ENCODE measurements around the gene IMMP1L. TPM values are rescaled to one million over a fixed set of nuclear protein-coding genes. Genes with fewer than 3 reads are reported as not detected.
"Not testable (repeated sequence)": the region's sequence is repeated elsewhere in the genome, so short reads cannot be mapped to it uniquely, and the experiment has no call there.

Gene IMMP1L
- total RNA-seq, 2 donors from 2014 or later, result 24.9 TPM

- Mint-ChIP-seq H3K36me3 (peaks cover 22% of the 10 kb centered on the region), H3K4me1 (ENCODE audit: low read depth in 2 of 2) (peaks cover 20% of the 10 kb centered on the region in 2 donors)
- not testable (repeated sequence) for H3K4me3 Mint-ChIP-seq; ATAC-seq; H3K27ac Mint-ChIP-seq; H3K27me3 Mint-ChIP-seq; H3K9me3 Mint-ChIP-seq; DNase-seq (ENCODE audit: low spot score)
Measured at GRCh38 chr11:31493762-31494161, 15.7 kb downstream of the IMMP1L start.

GRCh38 chr11:31493235-31493634, 16.2 kb downstream of the IMMP1L start:
- ATAC-seq (no peak), DNase-seq (ENCODE audit: low spot score) (no peak)
- Mint-ChIP-seq H3K4me3 (no peak overlapping the region), H3K27ac (no peak overlapping the region), H3K36me3 (peaks cover 22% of the 10 kb centered on the region), H3K27me3 (no peaks in the 10 kb centered on the region), H3K4me1 (ENCODE audit: low read depth in 2 of 2) (peaks cover 20% of the 10 kb centered on the region in 2 donors), H3K9me3 (peaks cover 8% of the 10 kb centered on the region)

- peaks cover 8% of the 10 kb centered on the region for H3K9me3 Mint-ChIP-seq
- DNase-seq (ENCODE audit: low spot score) (no peak), ATAC-seq (no peak)
- no peak overlapping the region for H3K27ac Mint-ChIP-seq
- peaks cover 20% of the 10 kb centered on the region in 2 donors for H3K4me1 Mint-ChIP-seq (ENCODE audit: low read depth in 2 of 2)
- peaks cover 22% of the 10 kb centered on the region for H3K36me3 Mint-ChIP-seq
- no peak overlapping the region for H3K4me3 Mint-ChIP-seq
- H3K27me3 Mint-ChIP-seq, result no peaks in the 10 kb centered on the region
Measured at GRCh38 chr11:31492320-31492913, 17.0 kb downstream of the IMMP1L start.

- H3K27ac Mint-ChIP-seq, result no peak overlapping the region
- H3K9me3 Mint-ChIP-seq, result no peaks in the 10 kb centered on the region
- no peak for ATAC-seq
- peaks cover 7% of the 10 kb centered on the region for H3K36me3 Mint-ChIP-seq
- H3K4me1 Mint-ChIP-seq (ENCODE audit: low read depth in 2 of 2), result peaks cover 12 to 14% of the 10 kb centered on the region in 2 donors
- H3K4me3 Mint-ChIP-seq, result no peak overlapping the region
- DNase-seq (ENCODE audit: low spot score), result no peak
- no peaks in the 10 kb centered on the region for H3K27me3 Mint-ChIP-seq
Measured at GRCh38 chr11:31487848-31488247, 21.6 kb downstream of the IMMP1L start.

GRCh38 chr11:31484497-31484896, 24.9 kb downstream of the IMMP1L start:
- H3K4me1 Mint-ChIP-seq (ENCODE audit: low read depth in 2 of 2), result peaks cover 0 to 2% of the 10 kb centered on the region in 2 donors
- no peaks in the 10 kb centered on the region for H3K36me3 Mint-ChIP-seq
- ATAC-seq, result no peak
- DNase-seq (ENCODE audit: low spot score), result no peak
- no peaks in the 10 kb centered on the region for H3K27me3 Mint-ChIP-seq
- H3K4me3 Mint-ChIP-seq, result no peak overlapping the region
- no peak overlapping the region for H3K27ac Mint-ChIP-seq
- H3K9me3 Mint-ChIP-seq, result no peaks in the 10 kb centered on the region

GRCh38 chr11:31480930-31481329, 28.5 kb downstream of the IMMP1L start:
- peaks cover 4 to 8% of the 10 kb centered on the region in 2 donors for H3K4me1 Mint-ChIP-seq (ENCODE audit: low read depth in 2 of 2)
- H3K4me3 Mint-ChIP-seq, result no peak overlapping the region
- H3K9me3 Mint-ChIP-seq, result no peaks in the 10 kb centered on the region
- H3K36me3 Mint-ChIP-seq, result no peaks in the 10 kb centered on the region
- ATAC-seq (no peak), DNase-seq (ENCODE audit: low spot score) (no peak)
- H3K27ac Mint-ChIP-seq, result no peak overlapping the region
- H3K27me3 Mint-ChIP-seq, result no peaks in the 10 kb centered on the region

GRCh38 chr11:31479066-31479465, 30.4 kb downstream of the IMMP1L start:
- H3K36me3 Mint-ChIP-seq, result no peaks in the 10 kb centered on the region
- H3K9me3 Mint-ChIP-seq, result no peaks in the 10 kb centered on the region
- H3K4me1 Mint-ChIP-seq (ENCODE audit: low read depth in 2 of 2), result peaks cover 4 to 8% of the 10 kb centered on the region in 2 donors
- H3K27ac Mint-ChIP-seq, result no peak overlapping the region
- no peaks in the 10 kb centered on the region for H3K27me3 Mint-ChIP-seq
- ATAC-seq (no peak), DNase-seq (ENCODE audit: low spot score) (no peak)
- H3K4me3 Mint-ChIP-seq, result no peak overlapping the region

GRCh38 chr11:31478223-31478590, 31.2 kb downstream of the IMMP1L start:
- Mint-ChIP-seq H3K27ac (no peak overlapping the region), H3K9me3 (no peaks in the 10 kb centered on the region), H3K4me1 (ENCODE audit: low read depth in 2 of 2) (peaks cover 4 to 8% of the 10 kb centered on the region in 2 donors), H3K36me3 (no peaks in the 10 kb centered on the region), H3K27me3 (no peaks in the 10 kb centered on the region), H3K4me3 (no peak overlapping the region)
- ATAC-seq (no peak), DNase-seq (ENCODE audit: low spot score) (no peak)

- no peak overlapping the region for H3K27ac Mint-ChIP-seq
- H3K4me3 Mint-ChIP-seq, result no peak overlapping the region
- H3K36me3 Mint-ChIP-seq, result no peaks in the 10 kb centered on the region
- no peaks in the 10 kb centered on the region for H3K9me3 Mint-ChIP-seq
- no peaks in the 10 kb centered on the region for H3K27me3 Mint-ChIP-seq
- H3K4me1 Mint-ChIP-seq (ENCODE audit: low read depth in 2 of 2), result peaks cover 4 to 8% of the 10 kb centered on the region in 2 donors
- ATAC-seq (no peak), DNase-seq (ENCODE audit: low spot score) (no peak)
Measured at GRCh38 chr11:31477528-31478222, 31.7 kb downstream of the IMMP1L start.

- Mint-ChIP-seq H3K9me3 (no peaks in the 10 kb centered on the region), H3K4me3 (no peak overlapping the region), H3K27ac (no peak overlapping the region), H3K27me3 (no peaks in the 10 kb centered on the region), H3K4me1 (ENCODE audit: low read depth in 2 of 2) (peaks cover 4 to 8% of the 10 kb centered on the region in 2 donors), H3K36me3 (no peaks in the 10 kb centered on the region)
- no peak for DNase-seq (ENCODE audit: low spot score)
- ATAC-seq, result no peak
Measured at GRCh38 chr11:31474083-31474482, 35.3 kb downstream of the IMMP1L start.

GRCh38 chr11:31464436-31464835, 45.0 kb downstream of the IMMP1L start:
- H3K27ac Mint-ChIP-seq, result no peak overlapping the region
- H3K9me3 Mint-ChIP-seq, result peaks cover 5% of the 10 kb centered on the region
- ATAC-seq (no peak), DNase-seq (ENCODE audit: low spot score) (no peak)
- H3K27me3 Mint-ChIP-seq, result no peaks in the 10 kb centered on the region
- no peaks in the 10 kb centered on the region for H3K4me1 Mint-ChIP-seq (ENCODE audit: low read depth in 2 of 2)
- no peak overlapping the region for H3K4me3 Mint-ChIP-seq
- peaks cover 31% of the 10 kb centered on the region for H3K36me3 Mint-ChIP-seq

GRCh38 chr11:31455177-31455576, 54.2 kb downstream of the IMMP1L start:
- ATAC-seq (no peak), DNase-seq (ENCODE audit: low spot score) (no peak)
- no peaks in the 10 kb centered on the region for H3K9me3 Mint-ChIP-seq
- H3K4me1 Mint-ChIP-seq (ENCODE audit: low read depth in 2 of 2), result peaks cover 0 to 3% of the 10 kb centered on the region in 2 donors
- H3K27me3 Mint-ChIP-seq, result no peaks in the 10 kb centered on the region
- H3K4me3 Mint-ChIP-seq, result no peak overlapping the region
- no peak overlapping the region for H3K27ac Mint-ChIP-seq
- peaks cover 12% of the 10 kb centered on the region for H3K36me3 Mint-ChIP-seq

GRCh38 chr11:31450841-31451240, 58.6 kb downstream of the IMMP1L start:
- Mint-ChIP-seq H3K9me3 (peaks cover 3% of the 10 kb centered on the region), H3K36me3 (peaks cover 19% of the 10 kb centered on the region), H3K4me1 (ENCODE audit: low read depth in 2 of 2) (peaks cover 3 to 11% of the 10 kb centered on the region in 2 donors), H3K27me3 (no peaks in the 10 kb centered on the region), H3K27ac (no peak overlapping the region), H3K4me3 (no peak overlapping the region)
- no peak for DNase-seq (ENCODE audit: low spot score)
- no peak for ATAC-seq

- ATAC-seq (no peak), DNase-seq (ENCODE audit: low spot score) (no peak)
- Mint-ChIP-seq H3K9me3 (peaks cover 3% of the 10 kb centered on the region), H3K27ac (no peak overlapping the region), H3K27me3 (no peaks in the 10 kb centered on the region), H3K4me1 (ENCODE audit: low read depth in 2 of 2) (peaks cover 3 to 11% of the 10 kb centered on the region in 2 donors), H3K36me3 (peaks cover 19% of the 10 kb centered on the region), H3K4me3 (no peak overlapping the region)
Measured at GRCh38 chr11:31449040-31449439, 60.4 kb downstream of the IMMP1L start.

Measured in natural killer cell treated with Interleukin-12 subunit alpha and Interleukin-12 subunit beta and Interleukin-15 and Interleukin-18, amount 100 ng/mL, for 72 hours (primary cell).